Left renal pelvis (tissue), 4 donors: ENCODE results near the gene CES4A. TPM values are rescaled to one million over a fixed set of nuclear protein-coding genes. Genes with fewer than 3 reads are reported as not detected.
"Not testable (repeated sequence)": the region's sequence is repeated elsewhere in the genome, so short reads cannot be mapped to it uniquely, and the experiment has no call there.

ENCODE experiments used
- DNase-seq, 4 donors: peaks; one replicate each; pipeline ENCODE4 v3.0.0-alpha.2; 2013; ENCODE audit warnings: low read depth in 4 of 4, low spot score in 3 of 4
- polyA plus RNA-seq, 4 donors: library from polyadenylated mRNA; unstranded; fragments of 120-200 nt; gene quantifications; one replicate each; pipeline ENCODE4 v1.2.1, GENCODE V29; 2013; ENCODE audit not compliant: insufficient read length in 4 of 4

The CES4A gene
- polyA plus RNA-seq: 10 to 100 TPM in 2 of 4 donors, 1 to 10 TPM in 2; 6.3 to 13.2 (median 10.3) TPM

DNA sequence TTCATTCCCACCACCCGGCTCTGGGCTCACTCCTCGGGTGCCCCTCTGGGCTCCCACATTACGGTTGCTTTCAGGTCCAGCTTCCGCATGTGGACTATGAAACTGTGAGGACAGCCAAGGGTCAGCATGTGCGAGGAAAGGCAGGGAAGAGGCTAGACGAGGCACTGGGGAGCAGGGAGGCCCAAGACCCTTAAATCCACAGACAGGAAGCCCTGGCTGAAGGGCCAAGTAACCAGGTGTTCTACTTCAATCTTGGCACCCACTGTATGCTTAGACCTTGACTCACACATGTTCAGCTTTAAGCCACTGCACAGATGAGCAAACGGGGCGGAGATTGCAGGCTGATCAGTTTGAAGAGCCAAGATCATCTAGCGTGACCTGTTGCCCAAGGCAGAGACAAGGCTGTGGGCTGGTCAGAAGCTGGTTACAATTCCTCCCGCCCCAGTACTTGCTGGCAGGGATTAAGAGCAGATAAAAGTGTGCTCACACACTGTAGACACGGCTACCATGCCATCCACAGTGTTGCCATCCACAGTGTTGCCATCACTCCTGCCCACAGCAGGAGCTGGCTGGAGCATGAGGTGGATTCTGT, at the start of gene CES4A:
Gene CES4A (plus strand): TSS at position 393 of the 592 bp plus-strand sequence. CDS start 184 bp downstream, at position 577.
- no peak for DNase-seq

DNA sequence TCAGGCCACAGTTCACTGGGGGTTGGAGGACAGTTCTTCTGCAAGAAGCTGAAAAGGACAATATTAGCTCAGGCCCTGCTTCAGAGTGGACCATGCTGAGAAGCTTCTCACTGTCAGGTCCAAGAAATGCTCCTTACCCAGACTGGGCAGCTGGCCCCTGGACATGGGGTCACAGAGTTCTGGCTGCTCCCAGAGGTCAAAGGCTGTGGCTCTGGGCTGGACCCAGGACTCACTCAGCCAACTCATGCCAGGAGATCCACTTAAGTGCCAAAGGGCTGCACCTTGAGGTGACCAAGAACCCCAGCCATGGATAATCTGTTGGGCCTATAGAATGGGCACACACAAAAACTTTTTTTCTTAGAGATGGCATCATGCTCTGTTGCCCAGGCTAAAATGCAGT, 49.0 kb upstream of the CES4A start:
- DNase-seq: no peak

DNA sequence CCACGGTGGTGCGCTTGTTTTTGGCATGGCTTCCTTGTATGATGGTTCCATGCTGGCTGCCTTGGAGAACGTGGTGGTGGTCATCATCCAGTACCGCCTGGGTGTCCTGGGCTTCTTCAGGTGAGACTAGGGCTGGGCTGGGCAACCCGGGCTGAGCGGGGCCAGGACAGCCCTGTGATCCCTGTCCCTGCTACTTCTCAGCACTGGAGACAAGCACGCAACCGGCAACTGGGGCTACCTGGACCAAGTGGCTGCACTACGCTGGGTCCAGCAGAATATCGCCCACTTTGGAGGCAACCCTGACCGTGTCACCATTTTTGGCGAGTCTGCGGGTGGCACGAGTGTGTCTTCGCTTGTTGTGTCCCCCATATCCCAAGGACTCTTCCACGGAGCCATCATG, 48.2 kb upstream of the CES4A start:
- DNase-seq: no peak

- DNase-seq: no peak
Observed at GRCh38 chr16:66942981-66943380, 45.4 kb upstream of the CES4A start.

GRCh38 chr16:66943426-66944053, 44.8 kb upstream of the CES4A start:
- DNase-seq: no peak

GRCh38 chr16:66944054-66944441, 44.3 kb upstream of the CES4A start:
- DNase-seq: no peak

DNA sequence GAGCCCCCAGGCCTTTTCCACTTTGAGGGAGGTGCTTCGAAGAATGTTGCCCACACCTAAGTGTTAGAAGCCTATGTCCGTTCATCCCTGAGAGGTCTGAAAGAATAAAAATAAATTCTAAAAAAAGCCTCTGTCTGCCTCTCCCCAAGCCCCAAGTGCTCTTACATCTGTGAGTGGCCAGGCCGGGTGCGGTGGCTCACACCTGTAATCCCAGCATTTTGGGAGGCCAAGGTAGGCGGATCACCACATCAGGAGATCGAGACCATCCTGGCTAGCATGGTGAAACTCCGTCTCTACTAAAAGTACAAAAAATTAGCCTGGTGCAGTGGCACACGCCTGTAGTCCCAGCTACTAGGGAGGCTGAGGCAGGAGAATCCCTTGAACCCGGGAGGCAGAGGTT, 43.4 kb upstream of the CES4A start:
- DNase-seq: not testable (repeated sequence)

DNA sequence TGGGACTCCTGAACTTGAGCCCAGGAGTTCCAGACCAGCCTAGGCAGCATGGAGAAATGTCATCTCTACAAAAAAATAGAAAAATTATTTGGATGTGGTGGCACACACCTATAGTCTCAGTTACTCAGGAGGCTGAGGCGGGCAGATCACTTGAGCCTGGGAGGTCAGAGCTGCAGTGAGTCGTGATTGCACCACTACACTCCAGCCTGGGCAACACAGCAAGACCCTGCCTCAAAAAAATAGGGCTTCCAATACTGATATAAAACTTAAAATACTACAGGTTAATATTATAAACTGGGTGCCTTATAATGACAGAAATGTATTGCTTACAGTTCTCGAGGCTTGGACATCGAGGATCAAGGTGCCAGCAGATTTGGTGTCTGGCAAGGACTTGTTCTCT, 42.5 kb upstream of the CES4A start:
- no peak for DNase-seq

GRCh38 chr16:66946541-66946940, 41.8 kb upstream of the CES4A start:
- DNase-seq: no peak

DNA sequence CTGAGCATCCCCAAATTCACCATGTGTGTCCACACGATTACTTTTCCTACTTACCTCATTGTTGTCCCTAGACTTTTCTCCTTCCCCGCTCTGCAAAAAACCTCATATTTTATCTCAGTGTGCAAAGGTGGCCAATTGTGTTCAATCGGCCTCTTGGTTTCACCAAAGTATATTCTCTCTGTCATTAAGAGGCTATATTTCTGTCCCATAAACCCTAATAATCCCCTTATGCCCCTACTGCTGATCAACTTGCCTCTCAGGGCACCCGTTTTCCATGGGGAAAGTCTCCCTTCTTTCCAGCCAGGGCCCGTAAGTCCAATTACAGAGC, 41.5 kb upstream of the CES4A start:
- no peak for DNase-seq

- DNase-seq: peak in 2 of 4 donors; percentile 67 to 69
Observed at GRCh38 chr16:66947302-66948065, 40.9 kb upstream of the CES4A start.

GRCh38 chr16:66948134-66948836, 40.1 kb upstream of the CES4A start:
- DNase-seq: no peak

DNA sequence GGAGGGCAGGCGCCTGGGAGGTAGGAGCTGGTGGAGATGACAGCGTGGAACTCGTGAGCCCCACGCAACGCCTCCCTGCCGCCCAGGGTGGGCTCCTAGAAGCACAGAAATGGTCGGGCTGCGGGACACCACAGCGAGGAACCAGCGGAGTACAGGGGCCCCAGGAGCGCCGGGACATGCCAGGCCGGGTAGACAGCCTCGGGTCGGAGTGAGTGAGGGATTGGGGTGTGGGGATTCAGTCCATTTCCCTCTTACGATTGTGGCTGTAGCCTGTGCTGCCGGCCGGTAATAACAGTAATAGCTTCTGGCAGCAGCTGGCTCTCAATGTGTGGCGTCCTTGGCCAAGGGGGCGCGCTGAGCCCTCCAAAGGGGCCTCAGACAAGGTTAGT, 39.6 kb upstream of the CES4A start:
- no peak for DNase-seq

- DNase-seq: no peak
Observed at GRCh38 chr16:66949472-66949871, 38.9 kb upstream of the CES4A start.

- no peak for DNase-seq
Observed at GRCh38 chr16:66950437-66950836, 38.0 kb upstream of the CES4A start.

- DNase-seq: no peak
Observed at GRCh38 chr16:66950971-66951790, 37.2 kb upstream of the CES4A start.

DNA sequence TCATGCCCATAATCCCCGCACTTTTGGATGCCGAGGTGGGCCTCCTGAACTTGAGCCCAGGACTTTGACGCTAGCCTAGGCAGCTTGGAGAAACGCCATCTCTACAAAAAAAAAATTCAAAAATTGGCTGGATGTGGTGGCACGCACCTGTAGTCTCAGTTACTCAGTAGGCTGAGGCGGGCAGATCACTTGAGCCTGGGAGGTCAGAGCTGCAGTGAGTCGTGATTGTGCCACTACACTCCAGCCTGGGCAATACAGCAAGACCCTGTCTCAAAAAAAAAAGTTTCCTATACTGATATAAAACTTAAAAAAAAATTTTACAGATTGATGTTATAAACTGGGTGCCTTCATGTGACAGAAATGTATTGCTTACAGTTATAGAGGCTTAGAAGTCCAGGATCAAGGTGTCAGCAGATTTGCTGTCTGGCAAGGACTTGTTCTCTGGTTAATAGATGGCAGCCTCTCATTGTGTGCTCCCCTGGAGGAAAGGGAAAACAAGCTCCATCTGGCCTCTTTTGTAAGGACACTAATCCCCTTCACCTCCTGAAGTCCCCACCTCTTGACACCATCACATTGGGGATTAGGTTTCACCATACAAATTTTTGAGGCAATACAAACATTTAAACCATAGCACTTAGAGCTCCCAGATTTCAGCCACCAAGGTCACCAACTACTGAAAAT, 35.8 kb upstream of the CES4A start:
- no peak for DNase-seq

DNA sequence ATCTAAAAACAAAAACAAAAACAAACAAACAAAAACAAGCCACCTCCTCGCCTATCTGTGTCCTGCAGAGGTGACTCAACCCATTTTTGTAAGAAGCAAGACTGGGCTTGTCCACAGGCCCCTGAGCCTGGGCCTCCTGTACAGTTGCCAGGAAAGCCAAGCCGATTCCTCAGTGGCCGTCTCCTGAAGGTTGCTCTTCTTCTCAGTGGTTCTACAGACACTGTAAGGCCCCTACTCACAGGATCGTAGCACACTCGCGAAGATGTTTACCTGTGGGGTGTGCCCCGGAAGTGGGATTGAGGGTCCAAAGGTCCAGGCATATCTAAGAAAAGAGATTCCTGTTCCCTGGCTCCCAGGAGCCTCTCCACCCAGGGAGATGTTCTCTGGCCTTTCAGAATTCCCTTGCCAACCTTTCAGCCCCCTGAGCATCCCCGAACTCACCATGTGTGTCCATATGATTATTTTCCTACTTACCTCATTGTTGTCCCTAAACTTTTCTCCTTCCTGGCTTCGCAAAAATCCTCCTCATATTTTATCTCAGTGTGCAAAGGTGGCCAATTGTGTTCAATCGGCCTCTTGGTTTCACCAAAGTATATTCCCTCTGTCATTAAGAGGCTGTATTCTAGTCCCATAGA, 34.8 kb upstream of the CES4A start:
- DNase-seq: no peak

DNA sequence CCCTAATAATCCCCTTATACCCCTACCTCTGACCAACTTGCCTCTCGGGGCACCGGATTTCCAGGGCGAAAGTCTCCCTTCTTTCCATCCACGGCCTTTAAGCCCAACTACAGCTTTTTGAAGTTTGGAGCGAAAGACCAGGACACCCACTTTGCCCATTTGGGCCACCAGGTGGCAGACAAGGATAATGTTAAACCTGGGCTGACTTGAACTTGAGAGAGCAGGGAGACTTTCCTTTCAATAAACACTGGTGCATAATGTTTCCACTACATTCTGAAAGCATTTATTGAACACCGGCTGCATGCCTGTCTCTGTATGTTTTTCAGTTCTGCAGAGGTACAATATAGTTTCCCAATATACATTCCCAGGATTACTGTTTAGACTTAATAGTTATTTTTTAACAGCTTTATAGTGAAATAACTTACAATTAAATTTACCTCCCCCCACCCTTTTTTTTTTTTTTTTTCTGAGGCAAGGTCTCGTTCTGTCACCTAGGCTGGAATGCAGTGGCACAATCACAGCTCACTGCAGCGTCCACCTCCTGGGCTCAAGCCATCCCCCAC, 34.2 kb upstream of the CES4A start:
- no peak for DNase-seq
